Ovary (tissue), 9 donors: ENCODE measurements around the gene DOCK4. TPM values are rescaled to one million over a fixed set of nuclear protein-coding genes. Genes with fewer than 3 reads are reported as not detected.

Experiments
- DNase-seq, 5 donors: peaks; one replicate each; pipeline ENCODE4 v3.0.0-alpha.2; 2019 to 2020
- H3K27ac ChIP-seq, 2 donors: fragments of 200-600 bp; one replicate each; pipeline versions ENCODE4 v1.5.1 to v1.8.0; 2019 to 2022
- H3K27me3 ChIP-seq: fragments of 200-600 bp; one replicate; pipeline ENCODE4 v1.8.0; 2022
- H3K36me3 ChIP-seq: fragments of 200-600 bp; sonication (generic); one replicate; pipeline ENCODE4 v1.5.1; 2019
- H3K4me1 ChIP-seq: one replicate; pipeline ENCODE4 v1.8.1; 2013; ENCODE audit warnings: mild to moderate bottlenecking, moderate library complexity; ENCODE audit not compliant: insufficient read depth
- H3K4me3 ChIP-seq: fragments of 200-600 bp; sonication (generic); one replicate; pipeline ENCODE4 v1.5.1; 2017
- H3K9me3 ChIP-seq, 2 donors: fragments of 200-600 bp in 1 of 2; sonication (generic) in 1 of 2; one replicate each; pipeline versions ENCODE4 v1.5.1 to v1.8.1; 2013 to 2019; ENCODE audit warnings: mild to moderate bottlenecking in 1 of 2, moderate library complexity in 1 of 2
- EP300 ChIP-seq: sonication (generic); formaldehyde crosslinking; IDR thresholded peaks from one replicate; pipeline ENCODE4 v1.6.1; 2017; ENCODE audit warnings: antibody characterized with exemption
- POLR2A ChIP-seq: fragments of 450-650 bp; IDR thresholded peaks from one replicate; pipeline ENCODE4 v1.6.1; 2017; ENCODE audit warnings: antibody characterized with exemption, mild to moderate bottlenecking, moderate library complexity
- WGBS, 3 donors: extraction: QIAGEN DNeasy Blood & Tissue Kit in 1 of 3; methylation state at CpG; one replicate each; pipeline versions ENCODE4 v1.1.5 to v1.1.7; 2013 to 2017; 5-methylcytosine and 5-hydroxymethylcytosine counted together
- intact Hi-C, 4 donors: fragments of 100-400 bp; cut with DNase I; formaldehyde crosslinking; loops; one replicate each; pipeline versions ENCODE4 v1.11.0 to v1.15.1; 2022 to 2023
- polyA plus RNA-seq, 2 donors: library from polyadenylated mRNA; stranded (reverse); fragments of 200-250 nt in 1 of 2; fragments of 350-450 nt in 1 of 2; fragmentation: Illumina TruSeq in 1 of 2; extraction: RNeasy Lipid Tissue Mini Kit (QIAGEN cat#74804) in 1 of 2; gene quantifications; one replicate each; pipeline ENCODE4 v1.2.3, GENCODE V29; 2013 to 2014
- total RNA-seq, 7 donors: library from RNA; depleted of rRNA in 2 of 7; stranded (reverse); fragments of >200 nt in 2 of 7; fragmentation: NEBNext Ultra II Directional in 3 of 7; extraction: Animal tissue kit (Norgen Biotek cat#: 25700) in 3 of 7; gene quantifications; one replicate each; pipeline versions ENCODE4 v1.1.0 to v1.2.4, GENCODE V29; 2016 to 2023
- TF ChIP-seq, protein P1 (sequence below), 3 donors: fragments of 450-650 bp in 2 of 3; fragments of 200-600 bp in 1 of 3; IDR thresholded peaks; one replicate each; pipeline versions ENCODE4 v1.5.1 to v1.8.0; 2016 to 2022; ENCODE audit warnings: antibody characterized with exemption in 3 of 3, mild to moderate bottlenecking in 1 of 3
- donor health status: DM: no; HTN: no; CAD: no; lungs with moderate emphysema.
- donor health status: DM: no; HTN: no; CAD: no.
- donor health status: Bipolar disorder and iron deficiency.
- donor health status: DM: yes; HTN: yes; CAD: no.
- donor health status: DM: no; HTN: no; CAD: no.
- donor health status: DM: yes; HTN: yes; CAD: no.

Gene DOCK4
- total and polyA plus RNA-seq, 9 donors: 9.5 to 39.7 (median 27.3) TPM

DNA sequence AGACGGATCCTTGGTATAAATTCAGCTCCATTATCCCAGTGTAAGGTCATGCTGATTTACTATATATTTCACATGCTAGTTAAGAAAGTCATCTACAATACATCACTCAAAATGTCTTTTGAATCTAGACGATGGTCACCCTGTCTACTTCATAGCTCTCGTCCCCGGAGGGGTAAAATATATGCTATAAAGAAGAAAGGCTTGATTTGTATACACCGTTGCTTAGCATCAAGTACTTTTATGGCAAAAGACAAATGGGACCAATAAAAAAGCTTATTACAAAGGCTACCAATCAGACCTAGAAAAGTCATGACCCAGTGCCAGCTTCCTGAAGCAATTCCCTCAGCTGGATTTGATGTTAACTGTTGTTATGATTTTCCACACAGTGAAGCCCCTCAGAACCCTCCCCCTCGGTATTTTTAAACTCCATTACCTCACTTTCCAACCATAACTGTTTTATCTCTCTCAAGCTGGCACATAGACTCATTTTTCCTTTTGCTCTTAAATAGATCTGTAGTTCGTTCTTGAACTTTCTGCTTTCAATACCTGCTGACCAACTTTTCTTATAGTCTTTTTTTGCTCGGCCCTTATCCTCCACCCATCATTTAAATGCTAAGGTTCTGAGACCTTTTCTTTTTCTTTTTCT is 104.9 kb downstream of the DOCK4 start:
- intact Hi-C loops: no loop called here
- no peaks in the 10 kb centered on the region for H3K36me3 ChIP-seq
- DNase-seq: no peak
- H3K4me3 ChIP-seq: no peak overlapping the region
- 64 to 74% (median 69%) methylated on average over 8 of the region's 8 CpGs for WGBS, 3 donors
- no peaks in the 10 kb centered on the region for H3K27me3 ChIP-seq
- H3K4me1 ChIP-seq: peaks cover 1% of the 10 kb centered on the region
- H3K27ac ChIP-seq: no peak overlapping the region
- no peaks in the 10 kb centered on the region for H3K9me3 ChIP-seq
- TF ChIP-seq EP300 (no peak), POLR2A (no peak)
- TF ChIP-seq, protein P1, sequence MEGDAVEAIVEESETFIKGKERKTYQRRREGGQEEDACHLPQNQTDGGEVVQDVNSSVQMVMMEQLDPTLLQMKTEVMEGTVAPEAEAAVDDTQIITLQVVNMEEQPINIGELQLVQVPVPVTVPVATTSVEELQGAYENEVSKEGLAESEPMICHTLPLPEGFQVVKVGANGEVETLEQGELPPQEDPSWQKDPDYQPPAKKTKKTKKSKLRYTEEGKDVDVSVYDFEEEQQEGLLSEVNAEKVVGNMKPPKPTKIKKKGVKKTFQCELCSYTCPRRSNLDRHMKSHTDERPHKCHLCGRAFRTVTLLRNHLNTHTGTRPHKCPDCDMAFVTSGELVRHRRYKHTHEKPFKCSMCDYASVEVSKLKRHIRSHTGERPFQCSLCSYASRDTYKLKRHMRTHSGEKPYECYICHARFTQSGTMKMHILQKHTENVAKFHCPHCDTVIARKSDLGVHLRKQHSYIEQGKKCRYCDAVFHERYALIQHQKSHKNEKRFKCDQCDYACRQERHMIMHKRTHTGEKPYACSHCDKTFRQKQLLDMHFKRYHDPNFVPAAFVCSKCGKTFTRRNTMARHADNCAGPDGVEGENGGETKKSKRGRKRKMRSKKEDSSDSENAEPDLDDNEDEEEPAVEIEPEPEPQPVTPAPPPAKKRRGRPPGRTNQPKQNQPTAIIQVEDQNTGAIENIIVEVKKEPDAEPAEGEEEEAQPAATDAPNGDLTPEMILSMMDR (IDR thresholded peaks at IDR 0.05): no peak

DNA sequence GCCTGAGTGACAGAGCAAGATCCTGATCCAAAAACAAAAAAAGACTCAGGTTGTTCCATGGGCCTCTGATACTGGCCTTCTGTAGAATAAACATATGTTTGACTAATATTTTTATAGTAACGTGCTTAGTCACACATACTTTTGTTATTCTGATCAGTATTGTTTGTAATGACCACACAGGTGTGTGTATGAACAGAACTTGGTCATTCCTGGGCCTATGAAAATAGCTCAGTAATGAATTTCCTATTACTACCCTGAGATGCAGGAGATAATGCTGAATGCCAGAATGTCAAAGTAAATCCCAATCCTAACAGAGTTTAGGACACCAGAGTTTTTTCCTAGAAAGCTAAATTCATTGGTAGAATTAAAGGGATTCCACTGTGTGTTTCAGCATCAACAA is 108.7 kb downstream of the DOCK4 start:
- no peak for DNase-seq
- no peaks in the 10 kb centered on the region for H3K36me3 ChIP-seq
- no peak overlapping the region for H3K27ac ChIP-seq
- H3K9me3 ChIP-seq: no peaks in the 10 kb centered on the region
- H3K27me3 ChIP-seq: no peaks in the 10 kb centered on the region
- intact Hi-C loops: no loop called here
- TF ChIP-seq, protein P1 (IDR thresholded peaks at IDR 0.05): no peak
- no peak for TF ChIP-seq POLR2A
- H3K4me3 ChIP-seq: no peak overlapping the region
- H3K4me1 ChIP-seq: peaks cover 1% of the 10 kb centered on the region
- WGBS, 3 donors: 94 to 100% (median 100%) methylated on average over 1 of the region's 1 CpG

DNA sequence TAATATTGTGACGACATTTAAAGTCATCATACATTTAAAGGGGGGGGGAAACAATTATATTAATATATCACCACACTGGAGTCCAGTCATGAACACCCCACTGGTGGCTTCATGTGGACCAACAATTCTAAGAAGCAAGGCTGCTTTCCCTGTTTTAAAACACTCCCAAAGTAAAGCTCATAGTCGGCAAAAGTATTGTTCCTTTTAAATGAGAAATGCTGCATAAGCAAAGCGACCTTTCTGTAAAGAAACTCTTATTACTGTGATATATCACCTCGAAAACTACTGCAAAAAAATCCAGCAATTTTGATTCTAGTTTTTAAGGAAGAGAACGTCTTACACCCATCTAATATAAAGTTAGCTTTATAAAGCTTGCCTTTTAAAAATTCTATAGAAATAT is 112.8 kb downstream of the DOCK4 start:
- Histone ChIP-seq H3K4me3 (no peak overlapping the region), H3K27ac (no peak overlapping the region), H3K27me3 (no peaks in the 10 kb centered on the region), H3K9me3 (no peaks in the 10 kb centered on the region), H3K36me3 (no peaks in the 10 kb centered on the region), H3K4me1 (peaks cover 1% of the 10 kb centered on the region)
- TF ChIP-seq POLR2A: no peak
- TF ChIP-seq EP300: no peak
- TF ChIP-seq, protein P1 (IDR thresholded peaks at IDR 0.05): no peak
- intact Hi-C loops: no loop called here
- WGBS, 3 donors: 94 to 96% (median 95%) methylated on average over 5 of the region's 5 CpGs
- DNase-seq: no peak

DNA sequence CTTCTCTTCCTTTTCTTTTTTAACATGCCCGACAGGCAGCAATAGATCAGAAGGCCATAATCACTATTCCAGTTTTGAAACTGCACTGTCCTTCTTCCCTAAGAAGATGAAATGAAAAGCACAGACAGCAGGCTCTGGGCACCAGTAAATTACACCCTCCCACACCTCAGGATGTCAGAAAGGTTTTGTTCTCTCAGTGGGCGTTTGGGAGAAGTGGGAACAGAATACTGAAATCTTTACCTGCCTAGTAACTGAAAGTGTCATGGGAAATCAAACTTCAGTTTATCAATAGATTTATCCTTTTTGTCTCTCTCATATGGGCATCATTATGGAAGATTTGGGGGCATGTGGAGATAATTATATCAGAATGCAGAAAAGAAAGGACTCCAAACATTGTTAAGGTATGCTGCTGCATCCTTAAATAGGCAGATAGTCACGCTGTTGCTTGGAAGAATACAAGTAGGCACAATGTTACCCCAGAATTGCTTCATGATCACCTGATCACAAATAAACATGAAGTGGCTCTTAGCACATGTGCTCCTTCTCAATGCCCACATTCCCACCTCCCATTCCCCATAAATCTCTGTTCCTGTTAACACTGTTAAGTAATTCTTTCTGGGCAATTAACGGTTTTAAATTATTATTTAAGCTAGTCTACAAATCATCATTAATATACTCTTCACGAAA is 113.3 kb downstream of the DOCK4 start:
- intact Hi-C loops: no loop called here
- Histone ChIP-seq H3K4me3 (no peak overlapping the region), H3K9me3 (no peaks in the 10 kb centered on the region), H3K36me3 (no peaks in the 10 kb centered on the region), H3K4me1 (peaks cover 1% of the 10 kb centered on the region), H3K27ac (no peak overlapping the region), H3K27me3 (no peaks in the 10 kb centered on the region)
- TF ChIP-seq, protein P1 (IDR thresholded peaks at IDR 0.05): no peak
- no peak for TF ChIP-seq EP300
- no peak for TF ChIP-seq POLR2A
- DNase-seq: no peak
- WGBS, 3 donors: 80 to 87% (median 84%) methylated on average over 5 of the region's 5 CpGs
